Astrocyte of the cerebellum (primary cell): Measurements from ENCODE around the gene ZNF331.
A peak's percentile ranks its signal among the peaks of the same experiment; 100 is the strongest.

Experiments used
- DNase-seq: peaks from one replicate; pipeline ENCODE4 v3.0.0-alpha.2; 2011; ENCODE audit warnings: low read depth
- H3K4me3 ChIP-seq: 2 replicates; pipeline ENCODE4 v1.5.1; 2011; ENCODE audit warnings: mild to moderate bottlenecking, low read depth, low read length, moderate library complexity
- in situ Hi-C: cut with HindIII; loops from 2 replicates; pipeline ENCODE4 v1.10.0; 2017; ENCODE audit warnings: low sequenced_read_pairs
- TF ChIP-seq, protein P1 (sequence below): IDR thresholded peaks from 2 replicates; pipeline ENCODE4 v1.5.1; 2012; ENCODE audit warnings: low read length, low read depth, moderate library complexity, mild to moderate bottlenecking; ENCODE audit errors: missing control alignments

The ZNF331 gene

DNA sequence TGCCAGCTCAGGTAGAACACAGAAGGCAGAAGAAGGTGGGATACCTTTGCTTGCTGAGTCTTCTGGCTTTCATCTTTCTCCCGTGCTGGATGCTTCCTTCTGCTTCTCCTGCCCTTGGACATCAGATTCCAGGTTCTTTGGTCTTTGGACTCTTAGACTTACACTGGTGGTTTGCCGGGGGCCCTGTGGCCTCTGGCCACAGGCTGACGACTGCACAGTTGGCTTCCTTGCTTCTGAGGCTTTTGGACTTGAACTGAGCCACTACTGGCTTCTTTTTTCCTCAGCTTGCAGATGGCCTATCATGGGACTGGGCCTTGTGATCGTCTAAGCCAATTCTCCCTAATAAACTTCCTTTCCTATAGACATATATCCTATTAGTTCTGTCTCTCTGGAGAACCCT is 19.8 kb upstream of the ZNF331 start:
- in situ Hi-C loops = no loop called here
- DNase-seq = no peak
- no peak overlapping the region for H3K4me3 ChIP-seq
- TF ChIP-seq, protein P1, sequence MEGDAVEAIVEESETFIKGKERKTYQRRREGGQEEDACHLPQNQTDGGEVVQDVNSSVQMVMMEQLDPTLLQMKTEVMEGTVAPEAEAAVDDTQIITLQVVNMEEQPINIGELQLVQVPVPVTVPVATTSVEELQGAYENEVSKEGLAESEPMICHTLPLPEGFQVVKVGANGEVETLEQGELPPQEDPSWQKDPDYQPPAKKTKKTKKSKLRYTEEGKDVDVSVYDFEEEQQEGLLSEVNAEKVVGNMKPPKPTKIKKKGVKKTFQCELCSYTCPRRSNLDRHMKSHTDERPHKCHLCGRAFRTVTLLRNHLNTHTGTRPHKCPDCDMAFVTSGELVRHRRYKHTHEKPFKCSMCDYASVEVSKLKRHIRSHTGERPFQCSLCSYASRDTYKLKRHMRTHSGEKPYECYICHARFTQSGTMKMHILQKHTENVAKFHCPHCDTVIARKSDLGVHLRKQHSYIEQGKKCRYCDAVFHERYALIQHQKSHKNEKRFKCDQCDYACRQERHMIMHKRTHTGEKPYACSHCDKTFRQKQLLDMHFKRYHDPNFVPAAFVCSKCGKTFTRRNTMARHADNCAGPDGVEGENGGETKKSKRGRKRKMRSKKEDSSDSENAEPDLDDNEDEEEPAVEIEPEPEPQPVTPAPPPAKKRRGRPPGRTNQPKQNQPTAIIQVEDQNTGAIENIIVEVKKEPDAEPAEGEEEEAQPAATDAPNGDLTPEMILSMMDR = no peak

DNA sequence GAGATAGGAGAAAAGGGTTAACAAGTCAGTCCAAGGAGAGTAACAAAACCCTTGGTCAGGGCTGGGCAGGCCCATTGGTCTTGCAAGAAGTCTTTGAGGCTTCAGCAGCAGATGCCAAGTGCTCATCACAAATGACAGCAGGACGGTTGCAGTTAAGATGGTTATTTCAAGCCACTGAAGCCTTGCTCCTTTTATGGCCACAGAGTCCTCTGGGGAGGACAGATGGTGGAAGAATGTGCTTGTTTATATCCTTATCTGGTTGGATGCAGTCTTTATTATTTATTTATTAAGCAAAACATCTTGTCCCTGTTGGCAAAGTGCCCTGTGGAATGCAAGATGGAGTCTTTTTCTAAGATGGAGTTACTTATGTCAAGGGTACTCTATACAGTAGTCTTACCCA is 19.2 kb upstream of the ZNF331 start:
- TF ChIP-seq, protein P1 = no peak
- DNase-seq = no peak
- in situ Hi-C loops = no loop called here
- H3K4me3 ChIP-seq = no peak overlapping the region

DNA sequence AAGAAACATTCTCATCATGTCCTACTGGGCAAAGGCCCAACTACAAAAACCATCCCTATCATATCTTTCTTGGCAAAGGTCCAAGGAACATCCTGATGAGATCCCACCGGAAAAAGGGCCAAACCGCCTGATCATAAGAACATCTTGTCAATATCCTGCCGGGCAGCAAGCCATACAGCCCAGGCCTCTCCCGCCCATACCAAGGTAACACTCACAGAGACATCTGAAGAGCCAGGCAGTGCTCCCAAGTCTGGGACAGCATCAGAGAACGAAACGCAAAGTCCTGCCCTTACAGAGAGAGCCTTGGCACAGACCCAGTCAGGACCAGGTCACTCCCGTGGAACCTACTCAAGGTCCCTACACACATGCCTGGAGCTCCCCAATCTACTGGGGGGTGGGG is 18.5 kb upstream of the ZNF331 start:
- TF ChIP-seq, protein P1 = no peak
- DNase-seq = no peak
- no peak overlapping the region for H3K4me3 ChIP-seq
- in situ Hi-C loops = no loop called here

DNA sequence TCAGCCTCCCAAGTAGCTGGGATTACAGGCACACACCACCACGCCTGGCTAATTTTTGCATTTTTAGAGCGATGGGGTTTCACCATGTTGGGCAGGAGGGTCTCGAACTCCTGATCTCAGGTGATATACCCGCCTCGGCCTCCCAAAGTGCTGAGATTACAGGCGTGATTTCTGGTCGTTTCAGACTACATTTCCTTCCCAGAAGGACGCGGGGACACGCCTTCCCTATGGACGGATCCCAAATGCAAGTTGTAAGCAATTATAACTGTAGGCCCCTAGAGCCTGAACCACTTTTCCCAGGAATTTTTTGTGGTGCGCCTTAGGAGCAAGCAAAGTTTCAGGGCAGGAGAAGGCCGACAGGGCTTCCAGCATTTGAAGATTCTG is 17.8 kb upstream of the ZNF331 start:
- in situ Hi-C loops = loop anchor here (5.0 kb wide), 1 partner anchor 88 kb away; the partner anchor contains the start of gene ZNF761
- TF ChIP-seq, protein P1 = no peak
- peak overlapping the region; percentile 64 for H3K4me3 ChIP-seq
- DNase-seq = no peak

DNA sequence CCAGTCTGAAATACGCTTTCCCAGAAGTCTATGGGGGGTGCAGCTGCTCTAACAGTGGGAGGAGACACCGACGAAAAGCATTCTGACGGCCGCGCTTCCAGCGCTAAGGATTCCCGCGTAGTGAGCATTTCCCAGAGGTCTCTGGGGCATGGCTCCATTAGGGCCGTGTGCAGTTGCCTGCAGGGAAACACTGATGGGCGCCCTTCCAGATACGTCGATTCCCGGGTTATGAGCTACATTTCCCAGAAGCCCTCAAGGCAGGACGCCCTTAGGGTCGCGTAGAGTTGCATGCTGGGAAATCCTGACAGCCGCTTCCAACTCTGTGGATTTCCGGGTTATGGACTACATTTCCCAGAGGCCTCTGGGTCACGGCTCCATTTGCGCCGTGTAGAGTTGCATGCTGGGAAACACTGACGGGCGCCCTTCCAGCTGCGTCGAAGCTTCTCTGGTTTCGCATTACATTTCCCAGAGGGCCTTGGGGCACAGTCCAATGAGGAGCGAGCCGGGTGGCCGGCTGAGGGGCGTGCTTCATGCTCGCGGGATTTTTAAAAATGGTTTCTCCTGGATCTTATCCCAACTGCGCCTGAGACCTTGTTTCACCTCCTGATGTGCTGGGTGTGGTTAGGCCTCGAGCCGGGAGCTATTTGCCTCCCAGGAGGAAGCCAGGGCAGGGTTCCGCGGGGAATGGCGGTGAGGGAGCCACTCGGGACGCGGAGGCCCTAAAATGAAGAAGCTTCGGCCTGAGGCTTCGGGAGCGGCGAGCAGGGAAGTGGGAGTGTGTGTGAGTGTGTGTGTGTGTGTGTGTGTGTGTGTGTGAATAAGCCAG is 17.2 kb upstream of the ZNF331 start:
- TF ChIP-seq, protein P1 = no peak

DNA sequence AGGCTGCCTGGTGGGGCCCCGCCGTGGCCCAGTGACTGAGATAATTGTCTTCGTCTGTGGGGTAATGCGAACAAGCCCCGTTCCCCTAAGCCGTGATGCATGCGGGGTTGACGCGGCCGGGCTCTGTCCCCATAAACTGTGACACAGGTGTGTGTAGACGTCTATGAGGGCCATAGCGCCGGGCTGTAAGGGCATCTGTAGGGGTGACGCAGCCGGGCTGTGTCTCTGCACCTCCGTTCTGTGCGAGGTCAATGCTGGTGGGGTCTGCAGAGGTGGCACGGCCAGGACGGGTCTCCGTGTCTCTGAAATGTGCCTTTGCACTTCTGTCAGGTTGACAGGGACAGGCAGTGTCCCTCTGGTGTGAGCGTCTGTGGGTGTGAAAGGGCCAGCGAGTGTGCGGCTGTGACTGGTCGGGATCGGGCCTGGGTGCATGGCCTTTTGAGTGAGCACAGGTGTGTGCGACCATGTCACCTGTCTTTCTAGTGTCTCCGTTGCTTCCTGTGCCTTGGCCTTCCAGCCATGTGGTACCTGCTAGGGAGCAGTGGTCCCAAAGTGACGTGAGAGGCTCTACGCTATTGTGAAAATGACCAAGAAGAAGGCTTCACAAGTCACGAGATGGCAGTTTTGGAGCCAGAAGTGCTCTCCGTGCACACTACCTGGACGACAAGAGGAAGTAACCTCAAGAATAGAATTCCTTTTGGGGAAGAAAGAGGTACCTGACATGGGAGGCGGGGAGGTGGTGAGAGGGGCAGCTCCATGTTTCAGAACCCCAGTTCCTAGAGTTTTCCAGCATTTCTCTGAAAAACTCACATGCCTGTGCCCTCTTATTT is 16.4 kb upstream of the ZNF331 start:
- in situ Hi-C loops = loop anchor here (5.0 kb wide), 1 partner anchor 89 kb away; the partner anchor contains the start of gene ZNF761
- H3K4me3 ChIP-seq = peak overlapping the region; percentile 64
- TF ChIP-seq, protein P1 = no peak
- no peak for DNase-seq

More for the DNA sequence above, 17.2 kb upstream of the ZNF331 start:
- peak overlapping the region; percentile 64 for H3K4me3 ChIP-seq
- DNase-seq = peak; percentile 96
- in situ Hi-C loops = loop anchor here (5.0 kb wide), 1 partner anchor 88 kb away; the partner anchor contains the start of gene ZNF761
